Motor neuron (in vitro differentiated cells): ENCODE measurements around the gene MB. TPM values are rescaled to one million over a fixed set of nuclear protein-coding genes. Genes with fewer than 3 reads are reported as not detected.
"Not testable (repeated sequence)": the region's sequence is repeated elsewhere in the genome, so short reads cannot be mapped to it uniquely, and the experiment has no call there.

Source experiments
- ATAC-seq, 8 experiments: fragments of 200-7000 bp; cut with Tn5 transposase; replicated peaks in 6 of 8; 2 replicates each; pipeline ENCODE4 v1.8.0; 2021; ENCODE audit warnings: mild to moderate bottlenecking in 8 of 8, moderate library complexity in 8 of 8
- H3K27ac ChIP-seq, 2 donors: fragments of 250-450 bp; sonication (Bioruptor Pico); 2 replicates each; pipeline ENCODE4 v1.9.0; 2021; ENCODE audit warnings: antibody characterized with exemption in 2 of 2, mild to moderate bottlenecking in 2 of 2, moderate library complexity in 1 of 2
- H3K4me1 ChIP-seq, 2 donors: fragments of 250-450 bp; sonication (Bioruptor Pico); replicated peaks in 1 of 2; 2 replicates each; pipeline ENCODE4 v1.6.1; 2021; ENCODE audit warnings: antibody characterized with exemption in 2 of 2, mild to moderate bottlenecking in 2 of 2, moderate library complexity in 1 of 2
- H3K4me3 ChIP-seq, 5 donors: fragments of 250-450 bp; sonication (Bioruptor Pico); 2 replicates each; pipeline ENCODE4 v1.9.0; 2021; ENCODE audit warnings: antibody characterized with exemption in 5 of 5, mild to moderate bottlenecking in 5 of 5, moderate library complexity in 4 of 5
- WGBS, 10 experiments: fragments of 450-650 bp; shearing (Covaris generic); methylation state at CpG; one replicate each; pipeline ENCODE4 v1.0.0; 2022; 5-methylcytosine and 5-hydroxymethylcytosine counted together
- in situ Hi-C, 9 experiments: fragments of 400-800 bp; cut with MboI; loops; one replicate each; pipeline ENCODE4 v1.15.0; 2021; ENCODE audit warnings: low sequenced_read_pairs in 9 of 9, low pct_unique_long_range_greater_than_20kb in 2 of 9; ENCODE audit not compliant: unreplicated experiment in 9 of 9
- total RNA-seq, 8 experiments: library from RNA; unstranded; fragments of 300-600 nt; gene quantifications; 2 replicates each; pipeline versions ENCODE4 v1.2.3 to v1.2.4, GENCODE V29; 2022

MB gene
- total RNA-seq: 1 to 10 TPM in 1 of 8 experiments, under 1 TPM in 2, not detected in 5; 0.73 to 1.5 (median 0.76) TPM

- in situ Hi-C loops: no loop called here
- no peak within 1 kb of the TSS for H3K4me3 ChIP-seq
- peaks cover 8 to 19% of the 10 kb centered on the region in 2 donors for H3K4me1 ChIP-seq
- H3K27ac ChIP-seq: no peak within 1 kb of the TSS
- no peak for ATAC-seq
- WGBS, 10 experiments: 63 to 100% (median 79%) methylated on average over 1 to 7 of the region's 16 CpGs; no CpG with 5 or more reads in 6 of the 10 experiments
These were observed at the start of gene MB for GRCh38 chr22:35617137-35617755. Gene MB, minus strand, starts transcription at chr22:35617329. Its CDS starts 72 bp downstream, at chr22:35617257.

GRCh38 chr22:35666699-35667098 is 49.6 kb upstream of the MB start:
- H3K4me1 ChIP-seq, ATAC-seq, H3K4me3 ChIP-seq, in situ Hi-C loops, H3K27ac ChIP-seq: not testable (repeated sequence)
- 13 to 100% (median 70%) methylated on average over 1 of the region's 1 CpG; no CpG with 5 or more reads in 3 of the 10 experiments for WGBS, 10 experiments

GRCh38 chr22:35664955-35665587 is 47.9 kb upstream of the MB start:
- WGBS, 10 experiments: 17 to 100% (median 80%) methylated on average over 1 to 5 of the region's 5 CpGs; no CpG with 5 or more reads in 3 of the 10 experiments

GRCh38 chr22:35663371-35663770 is 46.2 kb upstream of the MB start:
- Histone ChIP-seq H3K4me1 (no peaks in the 10 kb centered on the region), H3K4me3 (no peak overlapping the region), H3K27ac (no peak overlapping the region)
- ATAC-seq: no peak
- WGBS, 10 experiments: 17 to 90% (median 51%) methylated on average over 2 to 3 of the region's 3 CpGs
- in situ Hi-C loops: no loop called here

More at GRCh38 chr22:35664955-35665587, 47.9 kb upstream of the MB start:
- Histone ChIP-seq H3K27ac (no peak overlapping the region), H3K4me1 (no peaks in the 10 kb centered on the region), H3K4me3 (no peak overlapping the region)
- ATAC-seq: no peak
- in situ Hi-C loops: no loop called here

- 31 to 80% (median 56%) methylated on average over 1 to 2 of the region's 2 CpGs for WGBS, 10 experiments
- H3K4me3 ChIP-seq: no peak overlapping the region
- in situ Hi-C loops: no loop called here
These were observed 45.8 kb upstream of the MB start for GRCh38 chr22:35662914-35663313.

GRCh38 chr22:35661464-35661863 is 44.3 kb upstream of the MB start:
- in situ Hi-C loops: no loop called here
- H3K27ac ChIP-seq: no peak overlapping the region
- H3K4me1 ChIP-seq: no peaks in the 10 kb centered on the region
- H3K4me3 ChIP-seq: no peak overlapping the region
- peak in 3 of 8 experiments; percentile 27 to 51 (median 42) for ATAC-seq
- 67 to 100% (median 96%) methylated on average over 1 to 2 of the region's 2 CpGs; no CpG with 5 or more reads in 4 of the 10 experiments for WGBS, 10 experiments

More at GRCh38 chr22:35662914-35663313, 45.8 kb upstream of the MB start:
- no peak for ATAC-seq
- Histone ChIP-seq H3K27ac (no peak overlapping the region), H3K4me1 (no peaks in the 10 kb centered on the region)

- Histone ChIP-seq H3K4me3 (no peak overlapping the region), H3K27ac (no peak overlapping the region), H3K4me1 (no peaks in the 10 kb centered on the region)
- ATAC-seq: peak in 2 of 8 experiments; percentile 16 to 18
- in situ Hi-C loops: no loop called here
- 20 to 90% (median 79%) methylated on average over 1 to 2 of the region's 2 CpGs; no CpG with 5 or more reads in 5 of the 10 experiments for WGBS, 10 experiments
These were observed 43.4 kb upstream of the MB start for GRCh38 chr22:35660291-35661127.

- WGBS, 10 experiments: 35 to 93% (median 60%) methylated on average over 1 to 4 of the region's 5 CpGs; no CpG with 5 or more reads in 1 of the 10 experiments
- Histone ChIP-seq H3K27ac (no peak overlapping the region), H3K4me3 (no peak overlapping the region), H3K4me1 (no peaks in the 10 kb centered on the region)
- in situ Hi-C loops: no loop called here
- peak in 1 of 8 experiments; percentile 35 for ATAC-seq
These were observed 40.6 kb upstream of the MB start for GRCh38 chr22:35657571-35658312.

GRCh38 chr22:35656284-35656752 is 39.2 kb upstream of the MB start:
- 35 to 100% (median 78%) methylated on average over 1 to 4 of the region's 5 CpGs; no CpG with 5 or more reads in 2 of the 10 experiments for WGBS, 10 experiments

GRCh38 chr22:35653824-35654223 is 36.7 kb upstream of the MB start:
- Histone ChIP-seq H3K4me1 (peaks cover 2% of the 10 kb centered on the region in 2 donors), H3K27ac (no peak overlapping the region), H3K4me3 (no peak overlapping the region)
- 80 to 100% (median 100%) methylated on average over 1 of the region's 1 CpG; no CpG with 5 or more reads in 5 of the 10 experiments for WGBS, 10 experiments
- ATAC-seq: no peak
- in situ Hi-C loops: no loop called here

More at GRCh38 chr22:35656284-35656752, 39.2 kb upstream of the MB start:
- Histone ChIP-seq H3K4me1 (no peaks in the 10 kb centered on the region), H3K27ac (no peak overlapping the region), H3K4me3 (no peak overlapping the region)
- in situ Hi-C loops: no loop called here
- ATAC-seq: peak in 3 of 8 experiments; percentile 42 to 90 (median 59)

- 86 to 100% (median 94%) methylated on average over 2 to 6 of the region's 7 CpGs; no CpG with 5 or more reads in 3 of the 10 experiments for WGBS, 10 experiments
These were observed 34.0 kb upstream of the MB start for GRCh38 chr22:35651085-35651484.

GRCh38 chr22:35649636-35650250 is 32.6 kb upstream of the MB start:
- Histone ChIP-seq H3K27ac (no peak overlapping the region), H3K4me3 (no peak overlapping the region), H3K4me1 (peaks cover 7 to 11% of the 10 kb centered on the region in 2 donors)
- in situ Hi-C loops: loop anchor here in 2 of 9 experiments (25.0 kb wide), 2 partner anchors 263 to 463 kb away; no protein-coding TSS in a partner anchor
- 42 to 100% (median 86%) methylated on average over 1 to 6 of the region's 7 CpGs; no CpG with 5 or more reads in 3 of the 10 experiments for WGBS, 10 experiments
- no peak for ATAC-seq

More at GRCh38 chr22:35651085-35651484, 34.0 kb upstream of the MB start:
- ATAC-seq: no peak
- Histone ChIP-seq H3K27ac (no peak overlapping the region), H3K4me3 (no peak overlapping the region), H3K4me1 (peaks cover 7 to 11% of the 10 kb centered on the region in 2 donors)
- in situ Hi-C loops: no loop called here
